Measurements from ENCODE around the gene TAB2.
A peak's percentile ranks its signal among the peaks of the same experiment; 100 is the strongest.
"Not testable (repeated sequence)": the region's sequence is repeated elsewhere in the genome, so short reads cannot be mapped to it uniquely, and the experiment has no call there.

The TAB2 gene

DNA sequence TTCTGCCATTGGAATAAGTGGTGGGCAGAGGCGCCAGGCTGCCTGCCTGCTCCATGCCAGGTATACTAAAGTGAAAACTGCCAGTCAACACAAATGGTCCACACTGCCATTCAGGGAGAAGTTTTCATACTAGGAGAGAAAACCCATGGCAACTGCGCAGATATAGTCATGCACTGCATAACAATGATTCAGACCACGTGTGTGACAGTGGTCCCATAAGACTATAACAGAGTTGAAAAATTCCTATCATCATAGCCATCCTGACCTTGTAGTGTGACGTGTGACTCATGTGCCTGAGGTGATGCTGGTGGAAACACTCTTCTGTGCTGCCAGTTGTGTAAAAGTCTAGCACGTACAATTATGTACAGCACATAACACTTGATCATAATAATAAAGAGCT lies 142.2 kb downstream of the TAB2 start:
- Histone ChIP-seq H3K27ac (no peak overlapping the region), H3K36me3 (replicated peaks) (no peaks in the 10 kb centered on the region), H3K27me3 (replicated peaks) (no peaks in the 10 kb centered on the region), H3K4me3 (ENCODE audit: low read depth, low read length) (no peak overlapping the region)
- no peak for TF ChIP-seq CTCF (IDR thresholded peaks at IDR 0.05; ENCODE audit: low read depth, low read length, missing control alignments)
- DNase-seq, result peak; percentile 27
- in situ Hi-C loops (cut with HindIII; ENCODE audit: low pct_ligation_motif_present, low sequenced_read_pairs), result no loop called here

DNA sequence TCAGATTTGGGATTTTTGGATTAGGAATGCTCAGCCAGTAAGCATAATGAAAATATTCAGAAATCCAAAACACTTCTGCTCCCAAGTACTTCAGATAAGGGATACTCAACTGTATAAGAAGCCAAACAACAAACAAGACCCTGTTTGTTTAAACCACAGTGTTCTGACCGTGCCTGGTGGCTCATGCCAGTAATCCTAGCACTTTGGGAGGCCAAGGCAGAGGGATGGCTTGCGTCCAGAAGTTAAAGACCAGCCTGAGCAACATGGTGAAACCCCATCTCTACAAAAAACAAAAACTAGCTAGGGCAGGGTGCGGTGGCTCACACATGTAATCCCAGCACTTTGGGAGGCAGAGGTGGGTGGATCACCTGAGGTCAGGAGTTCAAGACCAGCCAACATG lies 142.7 kb downstream of the TAB2 start:
- in situ Hi-C loops (cut with HindIII; ENCODE audit: low pct_ligation_motif_present, low sequenced_read_pairs); H3K27ac ChIP-seq; DNase-seq; H3K36me3 ChIP-seq (replicated peaks); H3K27me3 ChIP-seq (replicated peaks); H3K4me3 ChIP-seq (ENCODE audit: low read depth, low read length): not testable (repeated sequence)
